ENCODE measurements around the gene PARD3B.

The PARD3B gene

DNA sequence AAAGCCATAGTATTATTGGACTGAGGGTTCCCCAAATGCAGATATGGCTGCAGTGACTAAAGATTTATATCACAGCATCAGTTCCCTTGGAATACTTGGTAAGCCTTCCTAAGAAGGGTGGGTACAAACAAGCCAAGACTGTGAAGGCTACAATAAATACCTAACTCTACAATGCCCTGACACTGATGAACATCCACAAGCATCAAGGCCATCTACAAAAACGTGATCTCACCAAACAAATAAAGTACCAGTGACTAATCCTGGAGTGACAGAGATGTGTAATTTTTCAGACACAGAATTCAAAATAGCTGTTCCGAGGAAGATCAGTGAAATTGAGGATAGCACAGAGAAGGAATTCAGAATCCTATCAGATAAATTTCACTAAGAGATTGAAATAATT is 254.5 kb downstream of the PARD3B start:
- Histone ChIP-seq H3K27ac (no peak overlapping the region), H3K4me3 (no peak overlapping the region)
- no peak for DNase-seq (ENCODE audit: low spot score)
- TF ChIP-seq, protein P1, sequence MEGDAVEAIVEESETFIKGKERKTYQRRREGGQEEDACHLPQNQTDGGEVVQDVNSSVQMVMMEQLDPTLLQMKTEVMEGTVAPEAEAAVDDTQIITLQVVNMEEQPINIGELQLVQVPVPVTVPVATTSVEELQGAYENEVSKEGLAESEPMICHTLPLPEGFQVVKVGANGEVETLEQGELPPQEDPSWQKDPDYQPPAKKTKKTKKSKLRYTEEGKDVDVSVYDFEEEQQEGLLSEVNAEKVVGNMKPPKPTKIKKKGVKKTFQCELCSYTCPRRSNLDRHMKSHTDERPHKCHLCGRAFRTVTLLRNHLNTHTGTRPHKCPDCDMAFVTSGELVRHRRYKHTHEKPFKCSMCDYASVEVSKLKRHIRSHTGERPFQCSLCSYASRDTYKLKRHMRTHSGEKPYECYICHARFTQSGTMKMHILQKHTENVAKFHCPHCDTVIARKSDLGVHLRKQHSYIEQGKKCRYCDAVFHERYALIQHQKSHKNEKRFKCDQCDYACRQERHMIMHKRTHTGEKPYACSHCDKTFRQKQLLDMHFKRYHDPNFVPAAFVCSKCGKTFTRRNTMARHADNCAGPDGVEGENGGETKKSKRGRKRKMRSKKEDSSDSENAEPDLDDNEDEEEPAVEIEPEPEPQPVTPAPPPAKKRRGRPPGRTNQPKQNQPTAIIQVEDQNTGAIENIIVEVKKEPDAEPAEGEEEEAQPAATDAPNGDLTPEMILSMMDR (IDR thresholded peaks at IDR 0.05): no peak

DNA sequence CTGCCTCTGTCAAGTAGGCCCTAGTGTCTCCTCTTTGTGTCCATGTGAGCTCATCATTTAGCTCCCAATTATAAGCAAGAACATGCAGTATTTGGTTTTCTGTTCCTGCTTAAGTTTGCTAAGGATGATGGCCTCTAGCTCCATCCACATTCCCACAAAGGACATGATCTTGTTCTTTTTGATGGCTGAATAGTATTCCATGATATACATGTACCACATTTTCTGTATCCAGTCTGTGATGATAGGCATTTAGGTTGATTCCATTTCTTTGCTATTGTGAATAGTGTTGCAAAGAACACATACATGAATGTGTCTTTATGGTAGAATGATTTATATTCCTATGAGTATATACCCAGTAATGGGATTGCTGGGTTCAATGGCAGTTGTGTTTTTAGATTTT is 263.2 kb downstream of the PARD3B start:
- no peak for DNase-seq (ENCODE audit: low spot score)
- TF ChIP-seq, protein P1 (IDR thresholded peaks at IDR 0.05): no peak
- Histone ChIP-seq H3K27ac (no peak overlapping the region), H3K4me3 (no peak overlapping the region)

DNA sequence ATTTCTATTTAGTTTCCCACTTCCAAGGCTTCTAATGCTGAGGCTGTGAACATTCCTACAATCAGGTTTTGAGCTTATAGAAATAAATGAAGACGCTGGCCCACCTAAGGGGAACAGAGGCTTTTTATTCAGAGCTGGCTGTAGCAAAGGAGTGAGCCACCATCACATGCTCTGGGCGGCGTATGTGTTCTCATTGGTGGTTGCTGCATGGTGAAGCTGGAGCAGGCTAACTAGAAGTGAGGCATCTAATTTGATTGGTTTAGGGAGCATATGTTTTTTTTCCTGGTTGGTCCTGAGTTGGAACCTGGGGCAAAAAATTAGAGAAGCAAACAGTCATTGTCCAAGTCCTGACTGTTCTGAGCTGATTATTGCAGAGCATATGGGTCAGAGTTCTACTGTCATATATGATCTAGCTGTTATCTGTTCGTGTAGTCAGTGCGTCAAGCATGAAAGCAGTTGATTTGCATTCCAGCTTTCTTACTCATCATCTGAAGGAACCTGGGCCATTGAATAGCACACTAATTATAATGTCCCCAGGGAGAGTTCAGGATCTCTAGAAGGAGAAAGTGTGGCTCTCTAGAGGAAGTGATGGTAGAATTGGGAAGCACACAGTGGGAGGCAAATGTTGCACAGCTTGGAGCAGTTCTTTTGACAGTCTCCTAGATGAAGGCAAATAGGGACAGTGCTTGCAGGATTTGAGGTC is 279.6 kb downstream of the PARD3B start:
- no peak for DNase-seq (ENCODE audit: low spot score)
- TF ChIP-seq, protein P1 (IDR thresholded peaks at IDR 0.05): no peak
- no peak overlapping the region for H3K27ac ChIP-seq
- H3K4me3 ChIP-seq: no peak overlapping the region

DNA sequence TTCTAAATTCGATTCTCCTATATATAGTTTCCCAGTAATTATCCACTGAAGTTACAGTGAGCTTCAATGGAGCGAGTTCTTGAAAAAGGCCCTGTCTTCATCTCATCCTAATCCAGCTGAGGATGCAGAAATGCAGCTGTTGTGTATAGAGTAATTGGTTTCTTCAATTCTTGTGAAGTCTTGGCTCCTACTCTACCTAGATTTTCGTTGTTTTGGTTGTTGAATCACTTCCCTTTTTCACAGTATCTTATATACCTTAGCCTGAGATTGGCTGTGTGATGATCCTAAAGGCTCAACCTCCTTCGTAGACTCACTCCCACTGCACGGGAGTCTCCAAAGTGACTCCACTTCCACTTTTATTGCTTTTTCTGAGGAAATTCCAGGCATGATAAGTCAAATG is 280.4 kb downstream of the PARD3B start:
- DNase-seq (ENCODE audit: low spot score): no peak
- TF ChIP-seq, protein P1 (IDR thresholded peaks at IDR 0.05): no peak
- no peak overlapping the region for H3K4me3 ChIP-seq
- H3K27ac ChIP-seq: no peak overlapping the region

DNA sequence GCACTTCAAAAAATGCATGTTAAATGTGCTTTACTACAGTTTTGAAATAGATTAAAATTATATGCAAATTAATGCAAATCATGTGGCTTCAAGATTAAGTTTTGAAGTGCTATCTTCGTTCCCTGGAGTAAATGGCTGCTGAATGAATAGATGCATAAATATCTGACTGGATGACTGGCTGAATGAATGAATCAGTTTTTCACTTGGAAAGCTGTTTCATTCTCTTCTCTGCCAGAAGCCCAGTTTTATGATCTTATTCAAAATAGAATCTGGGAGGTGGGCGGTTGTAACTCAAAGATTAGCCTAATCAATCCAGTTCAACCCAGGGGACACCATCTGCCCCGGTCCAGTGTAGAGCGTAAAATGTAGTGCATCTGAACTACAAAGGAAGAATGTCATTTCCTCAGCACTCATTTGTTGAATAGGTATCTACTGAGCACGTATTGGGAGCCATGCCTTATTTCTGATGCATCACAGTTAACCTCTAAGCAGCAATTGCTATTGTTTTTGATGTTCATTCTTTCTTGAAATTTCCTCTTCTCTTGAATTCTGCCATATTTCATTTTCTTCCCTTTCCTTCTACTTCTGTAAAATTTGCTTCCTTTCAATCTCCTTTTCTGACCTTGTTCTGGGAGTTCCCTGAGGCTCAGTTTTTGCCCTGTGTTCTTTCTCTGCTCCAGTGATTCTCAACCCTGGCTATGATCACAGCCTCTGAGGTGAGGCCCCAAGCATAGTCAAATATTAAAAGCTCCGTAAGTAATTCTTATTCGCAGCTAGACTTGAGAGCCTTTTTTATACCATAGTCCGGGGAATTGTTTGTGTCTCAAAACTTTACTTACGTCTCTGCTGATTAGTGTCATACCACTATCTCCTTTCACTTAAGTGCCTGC is 282.7 kb downstream of the PARD3B start:
- no peak for DNase-seq (ENCODE audit: low spot score)
- no peak overlapping the region for H3K4me3 ChIP-seq
- TF ChIP-seq, protein P1 (IDR thresholded peaks at IDR 0.05): no peak
- no peak overlapping the region for H3K27ac ChIP-seq

DNA sequence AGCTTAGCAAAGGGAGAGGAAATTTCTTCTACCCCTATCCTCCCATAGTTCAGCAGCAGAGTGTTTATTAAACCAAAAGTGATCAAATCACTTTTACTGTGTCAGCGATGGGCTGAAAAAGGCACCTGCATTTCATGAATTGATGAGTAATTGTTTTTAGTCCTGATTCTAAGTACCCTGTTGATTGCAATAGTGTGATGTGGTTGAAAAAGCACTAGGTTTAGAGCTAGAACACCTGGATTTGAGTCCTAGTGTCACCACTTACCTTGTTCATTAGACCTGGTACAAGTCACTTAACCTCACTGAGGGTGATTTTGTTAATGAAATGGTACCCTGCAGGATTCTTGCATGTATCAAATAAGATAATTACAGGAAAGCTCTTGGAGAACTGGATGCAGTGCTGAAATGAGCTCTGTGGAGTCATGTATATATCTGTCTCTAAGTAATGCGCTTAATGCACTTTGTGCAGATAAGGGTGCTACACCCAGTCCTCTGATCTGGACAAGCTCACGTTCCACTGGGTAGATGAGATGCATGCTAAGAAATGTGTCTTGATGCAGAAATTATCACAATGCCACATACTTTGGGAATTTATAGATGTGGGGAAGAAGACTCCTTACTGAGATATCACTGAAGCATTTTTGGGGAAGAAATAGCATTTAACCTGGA is 289.6 kb downstream of the PARD3B start:
- H3K27ac ChIP-seq: no peak overlapping the region
- H3K4me3 ChIP-seq: no peak overlapping the region
- no peak for DNase-seq (ENCODE audit: low spot score)
- TF ChIP-seq, protein P1 (IDR thresholded peaks at IDR 0.05): no peak
